ENCODE measurements around the gene GPR157. TPM values are rescaled to one million over a fixed set of nuclear protein-coding genes. Genes with fewer than 3 reads are reported as not detected.

The GPR157 gene
- total and polyA plus RNA-seq, 2 of the 13 experiments (the other 11 are each of a cell fraction or from before 2014, with no cell fraction given), result 10.1 to 19.2 TPM

GRCh38 chr1:9107136-9107535 lies 21.8 kb downstream of the GPR157 start (continued):
- TF ChIP-seq ZBTB14 (CRISPR knock-in tag; IDR thresholded peaks at IDR 0.05), result no peak
- no peak for TF ChIP-seq HDAC2 (CRISPR knock-in tag; IDR thresholded peaks at IDR 0.05)
- TF ChIP-seq TAF15 (IDR thresholded peaks at IDR 0.05; ENCODE audit: low read depth, low read length, poor library complexity, severe bottlenecking), result no peak
- no peak for TF ChIP-seq IRX3 (CRISPR knock-in tag; IDR thresholded peaks at IDR 0.05; ENCODE audit: borderline replicate concordance, low read depth)
- no peak for TF ChIP-seq ZNF550 (CRISPR knock-in tag; IDR thresholded peaks at IDR 0.05; ENCODE audit: borderline replicate concordance)
- TF ChIP-seq BCL6 (CRISPR knock-in tag; IDR thresholded peaks at IDR 0.05), result no peak
- TF ChIP-seq RAD51 (IDR thresholded peaks at IDR 0.05; ENCODE audit: borderline replicate concordance), result no peak
- TF ChIP-seq, protein P1, sequence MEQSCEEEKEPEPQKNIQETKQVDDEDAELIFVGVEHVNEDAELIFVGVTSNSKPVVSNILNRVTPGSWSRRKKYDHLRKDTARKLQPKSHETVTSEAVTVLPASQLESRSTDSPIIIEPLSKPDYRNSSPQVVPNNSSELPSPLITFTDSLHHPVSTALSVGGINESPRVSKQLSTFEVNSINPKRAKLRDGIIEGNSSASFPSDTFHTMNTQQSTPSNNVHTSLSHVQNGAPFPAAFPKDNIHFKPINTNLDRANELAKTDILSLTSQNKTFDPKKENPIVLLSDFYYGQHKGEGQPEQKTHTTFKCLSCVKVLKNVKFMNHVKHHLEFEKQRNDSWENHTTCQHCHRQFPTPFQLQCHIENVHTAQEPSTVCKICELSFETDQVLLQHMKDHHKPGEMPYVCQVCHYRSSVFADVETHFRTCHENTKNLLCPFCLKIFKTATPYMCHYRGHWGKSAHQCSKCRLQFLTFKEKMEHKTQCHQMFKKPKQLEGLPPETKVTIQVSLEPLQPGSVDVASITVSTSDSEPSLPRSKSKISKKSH (CRISPR knock-in tag; IDR thresholded peaks at IDR 0.05; ENCODE audit: borderline replicate concordance), result no peak

GRCh38 chr1:9106286-9106685 lies 22.6 kb downstream of the GPR157 start:
- no peak for FAIRE-seq
- peaks cover 17% of the 10 kb centered on the region for H3K4me1 ChIP-seq (ENCODE audit: insufficient read depth, low read length)
- peaks cover 16 to 34% of the 10 kb centered on the region in 2 experiments; a peak in 4 of 5 replicates for H3K36me3 ChIP-seq (replicated peaks in 1 of 2; ENCODE audit: control insufficient read depth in 1 of 2, insufficient read depth in 2 of 2, low read length in 2 of 2)
- no peaks in the 10 kb centered on the region for H3K27me3 ChIP-seq (ENCODE audit: control insufficient read depth in 1 of 2, insufficient read depth in 2 of 2, low read length in 2 of 2)
- intact Hi-C loops (cut with micrococcal nuclease; ENCODE audit: unreplicated experiment), result no loop called here
- TF ChIP-seq SNAPC4 (CRISPR knock-in tag; IDR thresholded peaks at IDR 0.05) (no peak), CEBPG (CRISPR knock-in tag; IDR thresholded peaks at IDR 0.05) (no peak), NR1H2 (CRISPR knock-in tag; IDR thresholded peaks at IDR 0.05; ENCODE audit: borderline replicate concordance, low read depth) (no peak)
- no peak for DNase-seq (ENCODE audit: low spot score)
- no peaks in the 10 kb centered on the region for H3K79me2 ChIP-seq (ENCODE audit: insufficient read depth, low read length)
- no peak overlapping the region for H3K4me3 ChIP-seq (replicated peaks in 1 of 3; ENCODE audit: insufficient read depth in 1 of 3, low read depth in 2 of 3, low read length in 3 of 3)
- H3K4me2 ChIP-seq (ENCODE audit: low read depth, low read length), result no peak overlapping the region
- H4K20me1 ChIP-seq (ENCODE audit: insufficient read depth, low read length), result no peaks in the 10 kb centered on the region
- no peak overlapping the region for H3K27ac ChIP-seq (ENCODE audit: extremely low read length, insufficient read depth, low read length)
- POLR2A ChIA-PET, result no interaction called here
- no peak overlapping the region for H2AFZ ChIP-seq (ENCODE audit: low read length)
- CTCF ChIA-PET (ENCODE audit: low intra/inter-chr PET ratio, low total read pairs), result no interaction called here
- WGBS (ENCODE audit: low lambda C conversion rate), result 94% methylated on average over 11 of the region's 14 CpGs
- no peak for ATAC-seq
- in situ Hi-C loops (cut with HindIII; ENCODE audit: extremely low pct_ligation_motif_present, low pct_unique_long_range_greater_than_20kb), result no loop called here
- H3K9me3 ChIP-seq (ENCODE audit: low read length), result no peaks in the 10 kb centered on the region
- H3K9ac ChIP-seq (ENCODE audit: insufficient read depth, low read depth, low read length), result no peak overlapping the region
- no TSS peak for BruUV-seq (replicated peaks)

All from HepG2 (cell line).